Spinal cord (tissue), 10 donors: ENCODE data around the gene ARMS2. TPM values are rescaled to one million over a fixed set of nuclear protein-coding genes. Genes with fewer than 3 reads are reported as not detected.

ENCODE experiments used
- DNase-seq, 6 donors: peaks; one replicate each; pipeline versions ENCODE4 v3.0.0 to v3.0.0-alpha.2; 2013 to 2015; ENCODE audit warnings: low spot score in 6 of 6, low read depth in 4 of 6
- H3K27ac ChIP-seq: one replicate; pipeline ENCODE4 v1.5.1; 2013; ENCODE audit warnings: low read depth, low read length, control low read depth
- H3K27me3 ChIP-seq: one replicate; pipeline ENCODE4 v1.6.1; 2013; ENCODE audit warnings: low read length; ENCODE audit not compliant: control insufficient read depth, insufficient read depth
- H3K36me3 ChIP-seq: one replicate; pipeline ENCODE4 v1.6.1; 2013; ENCODE audit warnings: low read length; ENCODE audit not compliant: control insufficient read depth, insufficient read depth
- H3K4me1 ChIP-seq: one replicate; pipeline ENCODE4 v1.6.1; 2013; ENCODE audit warnings: low read length; ENCODE audit not compliant: control insufficient read depth, insufficient read depth
- H3K4me3 ChIP-seq: one replicate; pipeline ENCODE4 v1.5.1; 2013; ENCODE audit warnings: low read depth, low read length, control low read depth
- H3K9me3 ChIP-seq: one replicate; pipeline ENCODE4 v1.6.1; 2013; ENCODE audit warnings: low read length; ENCODE audit not compliant: control insufficient read depth, insufficient read depth
- WGBS: methylation state at CpG from one replicate; pipeline ENCODE4 v1.1.5; 2013; ENCODE audit warnings: missing lambda C conversion rate; ENCODE audit not compliant: insufficient coverage; 5-methylcytosine and 5-hydroxymethylcytosine counted together
- polyA plus RNA-seq, 2 donors: library from polyadenylated mRNA; unstranded; fragments of 120-200 nt; gene quantifications; one replicate each; pipeline ENCODE4 v1.2.1, GENCODE V29; 2013; ENCODE audit not compliant: insufficient read length in 2 of 2
- total RNA-seq, 2 donors: library from RNA; depleted of rRNA in 1 of 2; stranded (reverse); fragments of 120-200 nt in 1 of 2; fragments of >200 nt in 1 of 2; gene quantifications; one replicate each; pipeline versions ENCODE4 v1.2.3 to v1.2.4, GENCODE V29; 2013 to 2014
- donor health status: healthy.

The ARMS2 gene
- total and polyA plus RNA-seq, 4 donors, result 0.26 to 0.52 TPM; not detected in 2

DNA sequence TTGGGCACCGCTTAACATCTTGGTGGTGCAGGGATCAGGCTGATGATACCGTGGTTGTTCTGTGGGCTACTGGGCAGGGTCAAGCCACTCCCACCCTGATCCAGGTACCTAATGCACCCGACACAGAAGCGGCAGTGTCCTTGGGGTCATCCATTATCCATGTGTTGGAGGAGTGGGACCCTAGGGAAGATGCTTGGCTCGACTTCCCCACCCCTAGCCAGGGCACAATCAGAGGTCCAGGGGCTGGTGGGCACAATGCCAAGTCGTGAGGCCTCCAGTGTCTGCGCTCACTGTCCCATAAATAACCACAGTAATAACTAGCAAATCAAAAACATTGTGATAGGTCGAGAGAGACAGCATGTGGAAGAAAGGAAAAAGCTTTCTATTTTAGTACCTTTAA is 44.6 kb downstream of the ARMS2 start:
- WGBS, result 78% methylated on average over 2 of the region's 8 CpGs
- H3K4me3 ChIP-seq, result no peak overlapping the region
- H3K27me3 ChIP-seq, result no peaks in the 10 kb centered on the region
- H3K27ac ChIP-seq, result no peak overlapping the region
- DNase-seq, result no peak
- peaks cover 19% of the 10 kb centered on the region for H3K4me1 ChIP-seq
- no peaks in the 10 kb centered on the region for H3K9me3 ChIP-seq
- peaks cover 25% of the 10 kb centered on the region for H3K36me3 ChIP-seq

- WGBS, result 83% methylated on average over 2 of the region's 5 CpGs
- peaks cover 24% of the 10 kb centered on the region for H3K36me3 ChIP-seq
- no peaks in the 10 kb centered on the region for H3K27me3 ChIP-seq
- DNase-seq, result peak in 1 of 6 donors; percentile 52
- no peaks in the 10 kb centered on the region for H3K9me3 ChIP-seq
- no peak overlapping the region for H3K27ac ChIP-seq
- no peak overlapping the region for H3K4me3 ChIP-seq
- H3K4me1 ChIP-seq, result peaks cover 20% of the 10 kb centered on the region
These were observed 45.1 kb downstream of the ARMS2 start for GRCh38 chr10:122499491-122499941.

GRCh38 chr10:122500194-122500593 is 45.7 kb downstream of the ARMS2 start:
- peaks cover 20% of the 10 kb centered on the region for H3K4me1 ChIP-seq
- H3K27ac ChIP-seq, result no peak overlapping the region
- H3K36me3 ChIP-seq, result peaks cover 22% of the 10 kb centered on the region
- H3K4me3 ChIP-seq, result no peak overlapping the region
- DNase-seq, result no peak
- no peaks in the 10 kb centered on the region for H3K27me3 ChIP-seq
- WGBS, result 92% methylated on average over 3 of the region's 5 CpGs
- H3K9me3 ChIP-seq, result no peaks in the 10 kb centered on the region

DNA sequence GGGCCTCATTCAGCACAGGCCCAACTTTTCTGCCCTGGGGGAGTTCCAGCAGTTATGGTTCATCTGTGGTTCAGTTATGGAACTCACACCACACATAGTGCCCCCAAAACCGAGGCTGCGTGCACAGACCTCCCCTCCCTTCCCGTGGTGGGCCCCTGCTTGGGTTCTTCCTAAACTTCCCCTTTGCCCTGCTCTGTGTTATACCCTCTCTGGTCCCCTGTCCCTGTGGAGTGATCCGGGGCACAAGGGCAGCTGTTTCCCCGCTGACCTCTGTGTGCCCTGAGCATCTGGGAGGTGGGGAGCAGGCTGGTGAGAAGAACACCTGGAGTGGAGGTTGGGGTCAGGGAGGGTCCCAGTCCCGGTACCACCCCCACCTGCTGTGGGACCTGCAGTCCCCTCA is 46.3 kb downstream of the ARMS2 start:
- DNase-seq, result no peak
- H3K9me3 ChIP-seq, result no peaks in the 10 kb centered on the region
- no peaks in the 10 kb centered on the region for H3K27me3 ChIP-seq
- peaks cover 22% of the 10 kb centered on the region for H3K36me3 ChIP-seq
- peaks cover 20% of the 10 kb centered on the region for H3K4me1 ChIP-seq
- WGBS, result 89% methylated on average over 4 of the region's 6 CpGs
- H3K4me3 ChIP-seq, result no peak overlapping the region
- H3K27ac ChIP-seq, result no peak overlapping the region

- peaks cover 20% of the 10 kb centered on the region for H3K4me1 ChIP-seq
- peaks cover 30% of the 10 kb centered on the region for H3K36me3 ChIP-seq
- no peaks in the 10 kb centered on the region for H3K27me3 ChIP-seq
- no peak overlapping the region for H3K27ac ChIP-seq
- no peaks in the 10 kb centered on the region for H3K9me3 ChIP-seq
- no peak overlapping the region for H3K4me3 ChIP-seq
- DNase-seq, result no peak
- 89% methylated on average over 13 of the region's 13 CpGs for WGBS
These were observed 48.6 kb downstream of the ARMS2 start for GRCh38 chr10:122503012-122503411.

DNA sequence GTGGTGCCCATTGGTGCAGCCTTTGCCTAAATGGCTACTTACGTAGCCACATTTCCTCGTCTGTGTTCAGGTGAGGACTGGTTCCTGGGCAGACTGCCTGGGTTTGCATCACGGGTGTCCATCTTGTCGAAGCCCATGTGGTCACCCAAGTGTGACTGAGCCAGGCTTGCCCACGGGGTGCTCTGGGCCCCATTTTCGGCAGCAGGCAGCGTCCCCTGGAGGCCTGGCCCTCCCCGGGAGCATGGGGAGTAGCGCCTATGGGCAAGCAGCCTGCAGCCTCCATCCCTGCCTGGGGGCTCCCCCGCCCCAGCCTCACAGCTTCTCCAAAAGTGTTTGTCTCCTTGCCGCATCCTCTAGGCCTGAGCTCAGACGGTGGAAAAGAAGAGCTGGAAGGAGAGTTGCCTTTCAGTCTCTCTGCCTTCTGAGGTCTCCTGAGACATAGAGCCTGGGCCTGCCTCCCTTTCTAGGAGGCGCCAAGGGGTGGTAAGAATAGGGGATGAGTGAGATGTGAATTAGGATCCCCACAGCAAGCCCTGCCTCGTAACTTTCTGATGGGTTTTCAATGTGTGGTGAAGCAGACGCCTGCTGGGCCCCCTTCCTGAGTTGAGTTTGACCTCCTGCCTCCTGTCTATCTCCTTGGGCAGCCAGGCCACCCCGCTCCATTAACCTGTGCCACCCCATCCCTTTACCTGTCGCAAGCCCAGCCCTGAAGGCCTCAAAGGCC is 49.6 kb downstream of the ARMS2 start:
- H3K9me3 ChIP-seq, result no peaks in the 10 kb centered on the region
- no peaks in the 10 kb centered on the region for H3K27me3 ChIP-seq
- H3K36me3 ChIP-seq, result peaks cover 39% of the 10 kb centered on the region
- H3K4me1 ChIP-seq, result peaks cover 18% of the 10 kb centered on the region
- DNase-seq, result no peak
- WGBS, result 82% methylated on average over 17 of the region's 17 CpGs
- peak overlapping the region; percentile 35 for H3K27ac ChIP-seq
- no peak overlapping the region for H3K4me3 ChIP-seq

GRCh38 chr10:122504610-122504950 is 50.1 kb downstream of the ARMS2 start:
- Histone ChIP-seq H3K27me3 (no peaks in the 10 kb centered on the region), H3K36me3 (peaks cover 44% of the 10 kb centered on the region), H3K27ac (peak overlapping the region; percentile 35), H3K4me1 (peaks cover 19% of the 10 kb centered on the region), H3K4me3 (no peak overlapping the region), H3K9me3 (no peaks in the 10 kb centered on the region)
- WGBS, result 16% methylated on average over 5 of the region's 6 CpGs
- peak in 5 of 6 donors; percentile 35 to 92 (median 64) for DNase-seq

DNA sequence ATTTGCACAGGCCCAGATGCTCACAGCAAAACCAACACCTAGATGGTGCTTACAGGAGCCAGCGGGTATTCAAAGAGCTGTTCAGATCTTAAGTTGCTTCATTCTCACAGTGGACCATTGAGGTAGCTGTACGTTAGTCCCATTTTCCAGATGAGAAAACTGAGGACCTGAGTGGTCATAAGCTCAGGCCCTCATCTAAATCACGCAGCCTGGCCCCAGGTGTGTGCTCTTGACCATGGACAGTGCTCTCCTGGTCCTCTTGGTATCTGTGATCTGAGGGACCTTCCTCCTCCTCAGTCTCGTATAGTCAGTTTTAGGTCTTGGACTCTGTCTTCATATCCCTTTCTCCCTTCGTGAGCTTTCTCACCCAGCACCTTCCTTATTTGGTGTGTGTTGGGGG is 50.6 kb downstream of the ARMS2 start:
- Histone ChIP-seq H3K4me1 (peaks cover 19% of the 10 kb centered on the region), H3K9me3 (no peaks in the 10 kb centered on the region), H3K4me3 (no peak overlapping the region), H3K36me3 (peaks cover 48% of the 10 kb centered on the region), H3K27ac (no peak overlapping the region), H3K27me3 (no peaks in the 10 kb centered on the region)
- 92% methylated on average over 3 of the region's 5 CpGs for WGBS
- no peak for DNase-seq

DNA sequence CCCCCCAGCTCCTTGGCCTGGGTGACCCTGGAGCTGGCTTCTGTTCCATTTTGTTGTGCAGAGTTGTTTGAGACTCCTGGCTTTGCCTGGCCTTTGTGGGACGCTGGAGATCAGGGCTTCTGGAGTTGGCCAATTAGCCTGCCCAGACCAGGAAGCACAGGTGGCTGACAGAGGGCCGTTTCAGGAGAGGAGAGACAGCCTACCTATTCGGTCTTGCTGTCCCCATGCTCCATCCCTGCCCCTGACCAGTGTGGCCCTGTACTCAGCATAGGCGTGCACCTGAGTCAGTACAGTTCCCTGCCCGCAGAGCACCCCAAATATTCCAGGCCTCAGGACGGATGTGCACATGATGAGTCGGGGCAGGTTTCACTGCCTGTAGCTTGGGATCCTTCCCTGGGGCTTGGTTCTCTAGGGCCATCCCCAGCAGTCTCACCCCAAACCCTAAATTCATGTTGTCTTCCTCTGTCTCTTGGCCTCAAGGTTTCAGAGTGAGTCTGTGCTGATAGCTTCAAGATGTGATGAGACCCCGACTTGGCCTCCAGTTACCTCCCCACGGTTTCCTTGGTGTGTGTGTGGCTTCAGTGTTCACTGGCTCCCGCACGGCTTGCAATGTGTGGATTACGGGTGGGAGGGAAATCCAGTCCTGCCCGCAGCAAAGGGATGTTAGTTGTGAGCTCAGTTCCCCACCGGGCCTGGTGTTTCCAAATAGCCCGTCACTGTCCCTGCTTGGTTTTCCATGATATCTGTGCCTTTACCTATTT is 51.6 kb downstream of the ARMS2 start:
- Histone ChIP-seq H3K27ac (no peak overlapping the region), H3K9me3 (no peaks in the 10 kb centered on the region), H3K27me3 (no peaks in the 10 kb centered on the region), H3K4me1 (peaks cover 19% of the 10 kb centered on the region), H3K4me3 (no peak overlapping the region), H3K36me3 (peaks cover 46% of the 10 kb centered on the region)
- DNase-seq, result no peak
- WGBS, result 91% methylated on average over 13 of the region's 15 CpGs
